NCI-H526 (cell line): ENCODE measurements around the gene METTL24.
"Not testable (repeated sequence)": the region's sequence is repeated elsewhere in the genome, so short reads cannot be mapped to it uniquely, and the experiment has no call there.

Experiments
- DNase-seq, 2 experiments: peaks; one replicate each; lab custom pipeline; 2025; lab: John Stamatoyannopoulos, UW

METTL24 gene

DNA sequence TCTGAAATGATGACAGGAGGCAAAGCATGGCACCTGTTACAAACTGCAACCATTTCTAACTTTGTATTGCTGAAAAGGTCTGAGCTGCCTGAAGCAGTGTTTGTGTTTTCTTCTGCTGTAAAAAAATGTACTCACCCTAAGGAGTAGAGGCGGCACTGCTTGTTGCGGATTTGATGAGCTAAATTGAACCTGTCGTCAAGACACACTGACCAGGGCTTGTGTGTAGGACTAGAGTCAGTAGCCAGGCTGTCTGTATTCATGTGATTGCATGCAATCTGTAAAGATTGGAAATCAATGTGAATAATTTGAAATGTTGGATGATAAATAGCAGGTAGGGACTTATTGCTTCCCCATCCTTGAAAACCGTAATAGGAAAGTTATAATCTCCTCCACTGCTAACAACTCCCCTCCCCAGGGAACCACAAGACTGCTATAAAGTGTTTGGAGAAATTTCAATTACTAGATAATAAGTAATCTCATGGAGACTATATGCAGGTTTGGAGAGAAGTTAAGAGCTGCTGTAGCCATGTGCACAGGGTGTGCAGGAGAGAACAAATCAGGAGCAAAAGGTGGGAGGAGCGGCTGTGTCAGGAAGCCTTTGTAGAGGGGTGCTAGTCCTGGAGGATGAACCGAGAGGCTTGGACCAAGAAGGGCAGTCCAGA, 42.8 kb downstream of the METTL24 start:
- no peak for DNase-seq

DNA sequence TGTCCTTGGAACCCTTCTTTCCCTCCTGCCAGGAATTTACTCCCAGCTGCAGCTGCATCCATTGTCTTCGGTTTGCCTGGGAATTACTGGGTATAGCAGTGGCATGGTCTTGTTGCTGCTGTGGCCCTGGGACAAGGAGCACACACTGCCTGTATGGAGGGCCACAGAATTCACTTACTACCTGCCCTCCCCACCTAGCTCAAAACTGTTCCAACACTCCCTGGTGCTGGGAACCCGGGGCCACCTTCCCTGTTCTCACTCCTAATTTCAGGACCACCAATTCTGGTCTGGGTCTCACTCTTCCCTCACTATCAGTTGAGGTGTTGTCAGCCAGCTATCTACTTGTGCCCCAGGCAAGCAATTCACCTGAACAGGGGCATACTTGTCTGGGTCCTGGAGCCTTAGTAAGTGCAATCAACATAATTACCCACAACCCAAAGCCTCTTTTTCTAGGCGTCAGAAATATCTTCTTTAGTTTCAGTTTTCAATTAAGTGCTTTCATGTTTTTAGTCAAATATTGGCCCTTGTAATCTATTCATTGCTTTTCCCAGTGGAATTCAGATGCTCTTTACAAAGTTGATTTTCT, 47.2 kb downstream of the METTL24 start:
- DNase-seq: no peak

DNA sequence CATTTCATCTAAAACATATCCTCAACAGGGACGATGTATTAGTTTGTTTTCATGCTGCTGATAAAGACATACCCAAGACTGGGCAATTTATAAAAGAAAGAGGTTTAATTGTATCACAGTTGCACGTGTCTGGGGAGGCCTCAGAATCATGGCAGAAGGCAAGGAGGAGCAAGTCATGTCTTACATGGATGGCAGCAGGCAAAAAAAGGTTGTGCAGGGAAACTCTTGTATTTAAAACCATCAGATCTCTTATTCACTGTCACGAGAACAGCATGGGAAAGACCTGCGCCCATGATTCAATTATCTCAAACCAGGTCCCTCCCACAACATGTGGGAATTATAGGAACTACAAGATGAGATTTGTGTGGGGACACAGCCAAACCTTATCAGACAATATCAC, 48.7 kb downstream of the METTL24 start:
- not testable (repeated sequence) for DNase-seq

GRCh38 chr6:110307368-110307767, 50.8 kb downstream of the METTL24 start:
- DNase-seq: no peak

DNA sequence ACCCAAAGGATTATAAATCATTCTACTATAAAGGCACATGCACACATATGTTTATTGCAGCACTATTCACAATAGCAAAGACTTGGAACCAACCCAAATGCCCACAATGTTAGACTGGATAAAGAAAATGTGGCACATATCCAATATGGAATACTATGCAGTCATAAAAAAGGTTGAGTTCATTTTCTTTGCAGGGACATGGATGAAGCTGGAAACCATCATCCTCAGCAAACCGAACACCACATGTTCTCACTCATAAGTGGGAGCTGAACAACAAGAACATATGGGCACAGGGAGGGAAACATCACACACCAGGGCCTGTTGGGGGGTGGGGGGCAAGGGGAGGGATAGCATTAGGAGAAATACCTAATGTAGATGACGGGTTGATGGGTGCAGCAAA, 52.3 kb downstream of the METTL24 start:
- not testable (repeated sequence) for DNase-seq

GRCh38 chr6:110303692-110304091, 54.5 kb downstream of the METTL24 start:
- not testable (repeated sequence) for DNase-seq

GRCh38 chr6:110298916-110299315, 59.2 kb downstream of the METTL24 start:
- no peak for DNase-seq

GRCh38 chr6:110298411-110298810, 59.7 kb downstream of the METTL24 start:
- DNase-seq: no peak

- DNase-seq: no peak
These were observed 61.7 kb downstream of the METTL24 start for GRCh38 chr6:110296241-110297025.

DNA sequence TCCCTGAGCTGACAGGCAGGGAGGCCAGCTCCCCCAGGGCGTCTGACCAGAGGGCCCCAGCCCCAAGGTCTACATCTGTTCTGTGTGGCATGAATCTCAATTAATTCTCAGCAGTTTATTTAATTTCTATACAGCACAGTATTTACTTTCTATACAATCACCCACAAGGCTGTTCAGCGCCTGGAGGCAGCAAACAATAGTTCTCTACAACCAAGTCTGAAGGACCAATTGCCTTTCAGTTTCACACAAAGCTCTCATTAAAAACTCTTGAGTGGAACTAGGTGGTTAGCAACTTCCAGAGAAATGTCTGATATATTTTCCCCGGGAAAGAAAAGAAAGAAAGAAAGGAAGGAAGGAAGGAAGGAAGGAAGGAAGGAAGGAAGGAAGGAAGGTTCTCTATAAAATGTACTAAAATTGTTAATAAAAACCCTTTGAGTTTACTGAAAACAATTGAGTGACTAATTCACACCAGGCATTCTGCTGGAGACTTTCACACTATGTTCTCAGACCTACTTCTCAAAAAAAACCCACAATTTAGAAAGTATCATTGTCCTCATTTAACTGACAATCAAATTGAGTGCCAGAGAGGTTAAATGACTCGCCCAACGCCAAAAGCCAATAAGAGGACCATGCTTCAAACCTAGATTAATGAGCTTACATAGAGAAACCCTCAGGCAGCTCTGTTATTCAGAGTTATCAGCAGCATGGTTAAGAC, 62.5 kb downstream of the METTL24 start:
- DNase-seq: no peak

GRCh38 chr6:110287462-110288341, 70.4 kb downstream of the METTL24 start:
- DNase-seq: no peak

DNA sequence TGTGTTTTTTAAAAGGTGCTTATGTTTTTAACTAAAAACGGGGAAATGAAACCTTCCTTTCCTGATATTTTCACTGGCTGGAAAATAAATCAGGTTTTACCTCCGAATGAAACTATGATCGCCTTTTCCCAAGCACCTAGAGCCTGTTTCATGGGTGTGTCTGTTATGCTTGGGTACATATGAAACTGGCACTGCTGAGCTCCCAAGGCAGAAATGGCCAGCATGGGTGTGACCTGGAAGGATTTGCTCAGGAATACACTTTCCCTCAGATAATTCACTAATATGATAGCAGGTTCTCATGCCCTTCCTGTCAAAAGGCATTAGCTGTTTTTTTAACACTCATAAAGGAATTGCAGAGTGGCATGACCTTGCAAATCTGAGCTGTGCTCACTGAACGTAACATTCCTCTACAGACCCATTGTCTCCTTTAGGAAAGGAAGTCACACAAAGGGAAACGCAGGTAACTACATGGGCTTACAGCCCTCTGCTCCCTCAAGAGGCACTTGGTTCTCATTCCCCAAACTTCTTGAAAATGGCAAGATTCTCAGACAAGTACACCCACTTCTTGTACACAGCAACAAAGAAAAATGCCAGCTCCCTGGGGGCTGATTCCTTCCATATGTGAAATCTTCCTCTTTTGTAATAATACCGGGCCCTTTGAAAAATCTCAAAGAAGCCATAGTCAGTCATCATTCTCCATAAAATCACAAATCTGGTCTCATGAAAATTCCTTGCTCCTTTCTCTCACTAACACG, 72.7 kb downstream of the METTL24 start:
- DNase-seq: no peak

GRCh38 chr6:110284855-110285254, 73.3 kb downstream of the METTL24 start:
- DNase-seq: no peak

DNA sequence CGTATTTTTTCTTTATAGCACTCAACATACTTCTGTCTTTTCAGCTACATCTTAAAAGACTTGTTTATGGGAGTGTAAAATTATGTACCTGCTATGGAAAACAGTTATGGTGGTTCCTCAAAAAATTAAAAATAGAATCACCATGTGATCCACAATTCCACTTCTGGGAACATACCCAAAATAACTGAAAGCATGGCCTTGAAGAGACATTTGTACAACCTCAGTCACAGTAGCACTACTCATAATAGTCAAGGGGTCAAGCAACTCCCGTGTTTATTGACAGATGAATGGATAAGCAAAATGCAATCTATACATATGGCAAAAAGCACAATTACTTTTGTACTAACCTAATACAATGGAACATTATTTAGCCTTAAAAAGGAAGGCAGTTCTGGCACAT, 74.5 kb downstream of the METTL24 start:
- no peak for DNase-seq

- DNase-seq: no peak
These were observed 75.7 kb downstream of the METTL24 start for GRCh38 chr6:110282412-110282811.

DNA sequence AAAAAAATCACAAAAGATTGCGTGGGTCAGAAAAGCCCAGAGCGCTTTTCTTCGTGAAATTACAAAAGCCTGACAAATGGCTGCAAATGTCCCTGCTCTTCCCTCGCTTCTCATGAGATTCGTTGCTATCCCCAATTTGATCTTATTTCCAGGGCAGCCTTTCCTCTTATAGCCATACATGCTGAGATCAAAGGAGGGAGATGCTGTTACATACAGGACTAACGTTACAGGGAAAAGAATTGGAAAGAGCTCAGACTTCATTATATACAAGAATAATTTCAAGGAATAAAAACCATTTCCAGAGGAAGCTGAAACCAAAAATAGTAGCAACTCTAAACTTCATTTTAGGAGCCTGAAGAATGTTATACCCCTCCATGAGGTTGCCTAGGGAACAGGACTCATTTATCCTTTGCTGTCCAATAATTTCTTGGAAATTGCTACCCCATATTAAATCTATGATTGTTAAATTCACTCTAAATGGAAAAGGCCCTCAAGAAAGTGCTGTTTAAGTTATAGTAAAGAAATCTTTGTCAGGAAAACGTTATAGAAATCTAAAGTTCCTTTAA, 81.0 kb downstream of the METTL24 start:
- no peak for DNase-seq

DNA sequence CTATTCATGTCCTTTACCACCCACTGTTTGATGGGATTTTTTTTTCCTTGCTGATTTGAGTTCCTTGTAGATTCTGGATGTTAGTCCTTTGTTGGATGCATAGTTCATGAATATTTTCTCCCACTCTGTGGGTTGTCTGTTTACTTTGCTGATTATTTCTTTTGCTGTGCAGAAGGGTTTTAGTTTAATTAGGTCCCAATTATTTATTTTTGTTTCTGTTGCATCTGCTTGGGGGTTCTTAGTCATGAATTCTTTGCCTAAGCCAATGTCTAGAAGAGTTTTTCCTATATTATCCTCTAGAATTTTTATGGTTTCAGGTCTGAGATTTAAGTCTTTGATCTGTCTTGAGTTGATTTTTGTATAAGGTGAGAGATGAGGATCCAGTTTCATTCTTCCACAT, 85.4 kb downstream of the METTL24 start:
- DNase-seq: not testable (repeated sequence)

DNA sequence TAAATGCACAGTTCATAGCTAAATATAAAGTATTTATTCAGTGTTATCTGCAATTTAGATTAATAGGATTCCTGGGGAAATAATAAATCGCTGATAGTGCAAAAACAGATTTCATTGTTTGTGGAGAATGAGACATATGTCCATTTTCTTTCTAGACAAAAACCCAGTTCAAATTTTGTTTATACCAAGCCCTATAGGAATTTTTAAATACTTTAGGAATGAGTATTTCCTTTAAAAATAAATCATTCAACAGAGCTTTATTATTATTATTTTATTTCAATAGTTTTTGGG, 86.5 kb downstream of the METTL24 start:
- DNase-seq: no peak

- no peak for DNase-seq
These were observed 88.0 kb downstream of the METTL24 start for GRCh38 chr6:110270165-110270564.

DNA sequence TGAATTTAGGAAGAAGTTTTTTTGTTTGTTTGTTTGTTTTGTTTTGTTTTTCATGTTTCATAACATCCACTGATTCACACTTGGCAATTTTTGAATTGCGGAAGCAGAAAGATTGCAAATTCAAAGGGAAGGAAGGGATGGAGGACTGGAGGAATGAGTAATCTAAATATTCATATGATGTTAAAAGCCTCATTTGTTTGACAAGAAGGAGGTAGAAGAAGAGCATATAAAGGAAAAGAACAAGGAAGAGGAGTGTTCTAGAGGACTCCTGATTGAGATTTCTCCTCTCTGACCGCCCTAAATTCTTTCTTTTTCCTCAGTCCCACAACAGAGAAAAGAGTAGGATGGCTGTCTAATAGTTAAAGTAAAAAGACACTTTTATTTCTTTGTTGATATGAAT, 88.5 kb downstream of the METTL24 start:
- no peak for DNase-seq

DNA sequence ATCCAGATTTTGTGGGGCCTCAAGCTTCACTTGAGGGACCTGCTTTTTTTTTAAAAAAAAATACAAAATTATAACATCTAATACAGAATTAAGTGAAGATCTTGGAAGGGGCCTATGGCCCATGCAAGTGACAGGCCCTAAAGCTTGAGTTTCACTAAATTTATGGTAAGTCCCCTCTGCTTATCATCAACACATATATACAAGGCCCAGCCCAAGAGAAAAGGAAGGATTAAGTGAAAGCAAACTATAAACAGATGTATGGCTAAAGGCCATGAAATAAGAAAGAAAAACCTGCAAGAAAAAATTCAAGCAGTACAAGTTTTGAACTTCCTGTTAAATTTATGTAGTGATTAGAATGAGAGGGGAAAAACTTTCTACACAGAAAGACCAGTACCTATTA, 91.2 kb downstream of the METTL24 start:
- no peak for DNase-seq
